Heart right ventricle (tissue), 16 donors: ENCODE results near the gene NOL7. TPM values are rescaled to one million over a fixed set of nuclear protein-coding genes. Genes with fewer than 3 reads are reported as not detected.

Source experiments
- ATAC-seq, 8 donors: fragments of 200-7000 bp; cut with Tn5 transposase; one replicate each; pipeline ENCODE4 v1.9.1; 2020; ENCODE audit warnings: mild to moderate bottlenecking in 8 of 8, moderate library complexity in 8 of 8, moderate number of reproducible peaks in 1 of 8
- DNase-seq, 2 donors: peaks; one replicate each; pipeline ENCODE4 v3.0.0-alpha.2; 2020
- H3K27ac ChIP-seq, 10 donors: fragments of 200-600 bp; sonication (generic) in 2 of 10; one replicate each; pipeline versions ENCODE4 v1.5.0 to v1.8.0; 2020 to 2022; ENCODE audit warnings: mild to moderate bottlenecking in 3 of 10
- H3K27me3 ChIP-seq, 7 donors: fragments of 200-600 bp; one replicate each; pipeline ENCODE4 v1.8.0; 2021 to 2022; ENCODE audit warnings: mild to moderate bottlenecking in 2 of 7
- H3K36me3 ChIP-seq, 9 donors: fragments of 200-600 bp; sonication (generic) in 1 of 9; one replicate each; pipeline versions ENCODE4 v1.5.0 to v1.8.0; 2020 to 2022; ENCODE audit warnings: mild to moderate bottlenecking in 2 of 9
- H3K4me1 ChIP-seq, 9 donors: fragments of 200-600 bp; sonication (generic) in 1 of 9; one replicate each; pipeline versions ENCODE4 v1.5.0 to v1.8.0; 2020 to 2022; ENCODE audit warnings: mild to moderate bottlenecking in 4 of 9
- H3K4me3 ChIP-seq, 10 donors: fragments of 200-600 bp; sonication (generic) in 2 of 10; one replicate each; pipeline versions ENCODE4 v1.5.0 to v1.8.0; 2020 to 2022; ENCODE audit warnings: mild to moderate bottlenecking in 7 of 10, moderate library complexity in 2 of 10
- H3K9me3 ChIP-seq, 11 donors: fragments of 200-600 bp in 10 of 11; sonication (generic) in 2 of 11; one replicate each; pipeline versions ENCODE4 v1.5.0 to v1.8.0; 2013 to 2022; ENCODE audit warnings: mild to moderate bottlenecking in 2 of 11, control low read depth in 1 of 11, moderate library complexity in 1 of 11
- CTCF ChIP-seq, 9 donors: fragments of 200-600 bp; sonication (generic) in 2 of 9; IDR thresholded peaks; one replicate each; pipeline versions ENCODE4 v1.5.0 to v1.8.0; 2021 to 2022; ENCODE audit warnings: antibody characterized with exemption in 9 of 9, mild to moderate bottlenecking in 5 of 9, moderate library complexity in 1 of 9
- WGBS, 2 donors: extraction: QIAGEN DNeasy Blood & Tissue Kit; methylation state at CpG; one replicate each; pipeline ENCODE4 v1.1.7; 2013; ENCODE audit warnings: inconsistent platforms in 1 of 2; 5-methylcytosine and 5-hydroxymethylcytosine counted together
- intact Hi-C, 10 donors: fragments of 100-400 bp; cut with DNase I; formaldehyde crosslinking; loops; one replicate each; pipeline versions ENCODE4 v1.11.1 to v1.14.2; 2022
- polyA plus RNA-seq, 2 donors: library from polyadenylated mRNA; stranded (reverse); fragments of 200-250 nt; gene quantifications; one replicate each; pipeline ENCODE4 v1.2.3, GENCODE V29; 2013
- total RNA-seq, 10 donors: library from RNA; stranded (reverse); fragmentation: NEBNext Ultra II Directional in 3 of 10; extraction: Animal tissue kit (Norgen Biotek cat#: 25700) in 3 of 10; gene quantifications; one replicate each; pipeline versions ENCODE4 v1.2.1 to v1.2.4, GENCODE V29; 2021 to 2023
- donor health status: Arrhythmogenic right ventricular cardiomyopathy.
- donor health status: ischemic (EF 13 %, LVEDD 7.1; RV severe dilation, severe dysfunction).
- donor health status: healthy with polysubstance abuse.
- donor health status: DM: no; HTN: yes; CAD: no.
- donor health status: DM: no; HTN: no; CAD: no.
- donor health status: ischemic (EF 25% LVEDD 6.9; RV normal size, moderate dysfunction).
- donor health status: ischemic (EF 25% LVEDD 5.7; RV mildly dilated, moderate dysfunction).
- donor health status: healthy.
- donor health status: DM: yes; HTN: yes; CAD: no.
- donor health status: Ischemic cardiomyopathy.
- donor health status: ischemic (EF 35%, LVEDD 5.7; RV mildly dilated, moderate dysfunction).
- donor health status: nonischemic (EF 11% LVEDD 7.7; RV severe dilation, severe dysfunction).
- donor health status: DM: yes; HTN: yes; CAD: no.
- donor health status: PGD.
- donor health status: ischemic (EF 29% LVEDD 5.4; RV normal size, mild dysfunction).
- donor health status: nonischemic (EF 23%, LVEDD 6.1; RV moderate dilation, normal function).

The NOL7 gene
- total and polyA plus RNA-seq, 12 donors = 41.5 to 112 (median 46.8) TPM

- Histone ChIP-seq H3K36me3 (no peaks in the 10 kb centered on the region), H3K9me3 (peaks cover 0 to 15% (median 0%) of the 10 kb centered on the region in 11 donors), H3K4me1 (peaks cover 0 to 70% (median 25%) of the 10 kb centered on the region in 9 donors), H3K27me3 (no peaks in the 10 kb centered on the region), H3K27ac (no peak overlapping the region), H3K4me3 (no peak overlapping the region)
- intact Hi-C loops = no loop called here
- ATAC-seq = no peak
- TF ChIP-seq CTCF (IDR thresholded peaks at IDR 0.05) = no peak
- no peak for DNase-seq
- 95 to 96% methylated on average over 2 of the region's 2 CpGs for WGBS, 2 donors
These were observed 52.5 kb downstream of the NOL7 start for GRCh38 chr6:13667655-13668054.

GRCh38 chr6:13668291-13668928 lies 53.3 kb downstream of the NOL7 start:
- H3K4me1 ChIP-seq = peaks cover 0 to 71% (median 24%) of the 10 kb centered on the region in 9 donors
- peaks cover 0 to 15% (median 0%) of the 10 kb centered on the region in 11 donors for H3K9me3 ChIP-seq
- no peak for TF ChIP-seq CTCF (IDR thresholded peaks at IDR 0.05)
- H3K4me3 ChIP-seq = no peak overlapping the region
- intact Hi-C loops = no loop called here
- ATAC-seq (no peak), DNase-seq (no peak)
- 74 to 85% methylated on average over 2 of the region's 2 CpGs for WGBS, 2 donors
- no peaks in the 10 kb centered on the region for H3K36me3 ChIP-seq
- no peaks in the 10 kb centered on the region for H3K27me3 ChIP-seq
- no peak overlapping the region for H3K27ac ChIP-seq

- Histone ChIP-seq H3K9me3 (peaks cover 0 to 17% (median 0%) of the 10 kb centered on the region in 11 donors), H3K4me3 (no peak overlapping the region), H3K36me3 (no peaks in the 10 kb centered on the region), H3K27me3 (no peaks in the 10 kb centered on the region), H3K27ac (no peak overlapping the region), H3K4me1 (peaks cover 0 to 72% (median 16%) of the 10 kb centered on the region in 9 donors)
- 94 to 96% methylated on average over 5 of the region's 5 CpGs for WGBS, 2 donors
- no peak for TF ChIP-seq CTCF (IDR thresholded peaks at IDR 0.05)
- ATAC-seq = no peak
- intact Hi-C loops = no loop called here
- DNase-seq = no peak
These were observed 54.3 kb downstream of the NOL7 start for GRCh38 chr6:13669476-13669875.

Other genes with a start within 250 kb of the NOL7 start
- gene GFOD1, start 127.7 kb upstream of the NOL7 start, total RNA-seq = 10 to 100 TPM; 26.5 to 96.5 (median 41.0) TPM
- 10 to 100 TPM; 13.8 to 18.2 TPM for gene GFOD1, start 127.7 kb upstream of the NOL7 start, polyA plus RNA-seq
- 10 to 100 TPM; 32.9 to 60.1 (median 47.2) TPM for gene SIRT5, start 40.7 kb upstream of the NOL7 start, total RNA-seq
- gene SIRT5, start 40.7 kb upstream of the NOL7 start, polyA plus RNA-seq = 10 to 100 TPM; 10.8 to 23.4 TPM
- gene RANBP9, start 96.5 kb downstream of the NOL7 start, total RNA-seq = 10 to 100 TPM; 29.4 to 41.6 (median 35.9) TPM
- gene RANBP9, start 96.5 kb downstream of the NOL7 start, polyA plus RNA-seq = 10 to 100 TPM; 10.0 to 17.2 TPM
- gene MCUR1, start 199.2 kb downstream of the NOL7 start, total RNA-seq = 10 to 100 TPM; 25.2 to 40.8 (median 32.7) TPM
- 10 to 100 TPM; 17.2 to 81.6 TPM for gene MCUR1, start 199.2 kb downstream of the NOL7 start, polyA plus RNA-seq